Measurements from ENCODE around the gene MSRB3. TPM values are rescaled to one million over a fixed set of nuclear protein-coding genes. Genes with fewer than 3 reads are reported as not detected.

MSRB3 gene
- polyA plus RNA-seq, 1 donor from 2014 or later, result 0.19 TPM

- Histone ChIP-seq H3K4me2 (ENCODE audit: low read length) (no peak overlapping the region), H4K20me1 (ENCODE audit: insufficient read depth) (no peaks in the 10 kb centered on the region), H2AFZ (ENCODE audit: low read depth, low read length) (no peak overlapping the region), H3K27me3 (ENCODE audit: insufficient read depth, low read depth, low read length) (no peaks in the 10 kb centered on the region), H3K79me2 (replicated peaks; ENCODE audit: insufficient read depth, low read length) (no peaks in the 10 kb centered on the region), H3K9me3 (ENCODE audit: low read length) (no peaks in the 10 kb centered on the region), H3K9me2 (ENCODE audit: insufficient read depth, low read length) (no peaks in the 10 kb centered on the region), H3K9ac (ENCODE audit: low read length) (no peak overlapping the region), H3F3A (ENCODE audit: insufficient read depth, low read length, poor library complexity, severe bottlenecking) (no peaks in the 10 kb centered on the region), H3K36me3 (ENCODE audit: insufficient read depth, low read length) (no peaks in the 10 kb centered on the region), H3K4me3 (ENCODE audit: low read length) (no peak overlapping the region), H3K27ac (ENCODE audit: low read length) (no peak overlapping the region)
- no peak for TF ChIP-seq CTCF (IDR thresholded peaks at IDR 0.05; ENCODE audit: poor library complexity, severe bottlenecking)
- no peak for TF ChIP-seq TAF1 (IDR thresholded peaks at IDR 0.05; ENCODE audit: low read depth)
- TF ChIP-seq SMC3 (conservative IDR thresholded peaks at IDR 0.05; ENCODE audit: poor library complexity), result no peak
- no peak for TF ChIP-seq MXI1 (conservative IDR thresholded peaks at IDR 0.05; ENCODE audit: poor library complexity, severe bottlenecking)
- no peak for TF ChIP-seq EP300 (conservative IDR thresholded peaks at IDR 0.05; ENCODE audit: poor library complexity, severe bottlenecking)
- TF ChIP-seq RAD21 (conservative IDR thresholded peaks at IDR 0.05), result no peak
- TF ChIP-seq EZH2 (IDR thresholded peaks at IDR 0.05; ENCODE audit: borderline replicate concordance, insufficient read depth, low read length, poor library complexity, severe bottlenecking), result no peak
- no peak for TF ChIP-seq POLR2AphosphoS5 (IDR thresholded peaks at IDR 0.05)
- TF ChIP-seq, protein P1, sequence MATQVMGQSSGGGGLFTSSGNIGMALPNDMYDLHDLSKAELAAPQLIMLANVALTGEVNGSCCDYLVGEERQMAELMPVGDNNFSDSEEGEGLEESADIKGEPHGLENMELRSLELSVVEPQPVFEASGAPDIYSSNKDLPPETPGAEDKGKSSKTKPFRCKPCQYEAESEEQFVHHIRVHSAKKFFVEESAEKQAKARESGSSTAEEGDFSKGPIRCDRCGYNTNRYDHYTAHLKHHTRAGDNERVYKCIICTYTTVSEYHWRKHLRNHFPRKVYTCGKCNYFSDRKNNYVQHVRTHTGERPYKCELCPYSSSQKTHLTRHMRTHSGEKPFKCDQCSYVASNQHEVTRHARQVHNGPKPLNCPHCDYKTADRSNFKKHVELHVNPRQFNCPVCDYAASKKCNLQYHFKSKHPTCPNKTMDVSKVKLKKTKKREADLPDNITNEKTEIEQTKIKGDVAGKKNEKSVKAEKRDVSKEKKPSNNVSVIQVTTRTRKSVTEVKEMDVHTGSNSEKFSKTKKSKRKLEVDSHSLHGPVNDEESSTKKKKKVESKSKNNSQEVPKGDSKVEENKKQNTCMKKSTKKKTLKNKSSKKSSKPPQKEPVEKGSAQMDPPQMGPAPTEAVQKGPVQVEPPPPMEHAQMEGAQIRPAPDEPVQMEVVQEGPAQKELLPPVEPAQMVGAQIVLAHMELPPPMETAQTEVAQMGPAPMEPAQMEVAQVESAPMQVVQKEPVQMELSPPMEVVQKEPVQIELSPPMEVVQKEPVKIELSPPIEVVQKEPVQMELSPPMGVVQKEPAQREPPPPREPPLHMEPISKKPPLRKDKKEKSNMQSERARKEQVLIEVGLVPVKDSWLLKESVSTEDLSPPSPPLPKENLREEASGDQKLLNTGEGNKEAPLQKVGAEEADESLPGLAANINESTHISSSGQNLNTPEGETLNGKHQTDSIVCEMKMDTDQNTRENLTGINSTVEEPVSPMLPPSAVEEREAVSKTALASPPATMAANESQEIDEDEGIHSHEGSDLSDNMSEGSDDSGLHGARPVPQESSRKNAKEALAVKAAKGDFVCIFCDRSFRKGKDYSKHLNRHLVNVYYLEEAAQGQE (IDR thresholded peaks at IDR 0.05; ENCODE audit: borderline replicate concordance), result no peak
Observed at GRCh38 chr12:65444996-65445395, 166.5 kb downstream of the MSRB3 start.

DNA sequence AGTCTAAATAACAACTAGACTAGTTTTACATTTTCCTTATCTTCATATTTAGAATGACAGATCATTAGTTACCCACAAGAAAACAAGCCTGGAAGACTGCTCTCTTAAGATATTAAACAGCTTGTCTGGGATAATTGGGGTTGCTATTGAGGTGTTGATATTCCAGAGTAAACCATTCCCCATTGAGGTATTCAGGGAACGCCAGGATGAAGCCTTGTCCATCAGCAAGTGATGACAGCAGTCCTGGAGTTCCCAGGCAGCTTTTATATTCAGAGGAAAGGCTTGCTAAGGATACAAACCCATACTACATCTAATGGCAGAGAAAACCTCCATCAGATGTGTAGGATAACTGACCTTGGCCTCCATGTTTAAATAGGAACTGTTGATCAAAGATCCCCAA lies 168.4 kb downstream of the MSRB3 start:
- H3K36me3 ChIP-seq (ENCODE audit: insufficient read depth, low read length), result no peaks in the 10 kb centered on the region
- H3K27me3 ChIP-seq (ENCODE audit: insufficient read depth, low read depth, low read length), result no peaks in the 10 kb centered on the region
- H2AFZ ChIP-seq (ENCODE audit: low read depth, low read length), result no peak overlapping the region
- no peaks in the 10 kb centered on the region for H3K9me2 ChIP-seq (ENCODE audit: insufficient read depth, low read length)
- no peaks in the 10 kb centered on the region for H3K9me3 ChIP-seq (ENCODE audit: low read length)
- no peaks in the 10 kb centered on the region for H4K20me1 ChIP-seq (ENCODE audit: insufficient read depth)
- no peak overlapping the region for H3K27ac ChIP-seq (ENCODE audit: low read length)
- H3K4me3 ChIP-seq (ENCODE audit: low read length), result no peak overlapping the region
- no peak overlapping the region for H3K9ac ChIP-seq (ENCODE audit: low read length)
- no peak for TF ChIP-seq TAF1 (IDR thresholded peaks at IDR 0.05; ENCODE audit: low read depth)
- no peak for TF ChIP-seq MXI1 (conservative IDR thresholded peaks at IDR 0.05; ENCODE audit: poor library complexity, severe bottlenecking)
- TF ChIP-seq, protein P1 (IDR thresholded peaks at IDR 0.05; ENCODE audit: borderline replicate concordance), result peak; percentile 59
- TF ChIP-seq EP300 (conservative IDR thresholded peaks at IDR 0.05; ENCODE audit: poor library complexity, severe bottlenecking), result no peak
- H3F3A ChIP-seq (ENCODE audit: insufficient read depth, low read length, poor library complexity, severe bottlenecking), result no peaks in the 10 kb centered on the region
- H3K4me2 ChIP-seq (ENCODE audit: low read length), result no peak overlapping the region
- H3K79me2 ChIP-seq (replicated peaks; ENCODE audit: insufficient read depth, low read length), result no peaks in the 10 kb centered on the region
